ENCODE measurements around the gene ZNF337. TPM values are rescaled to one million over a fixed set of nuclear protein-coding genes. Genes with fewer than 3 reads are reported as not detected.

Gene ZNF337
- total RNA-seq, 1 donor from 2014 or later, result 15.6 TPM

- Histone ChIP-seq H2AFZ (ENCODE audit: low read depth, low read length) (no peak overlapping the region), H4K20me1 (ENCODE audit: insufficient read depth, low read length) (peaks cover 18% of the 10 kb centered on the region), H3K4me3 (ENCODE audit: insufficient read depth, low read depth, low read length) (no peak overlapping the region), H3K27ac (ENCODE audit: low read depth, low read length) (no peak overlapping the region), H3K4me2 (ENCODE audit: low read length) (no peak overlapping the region), H3K79me2 (ENCODE audit: insufficient read depth, low read length) (peaks cover 29% of the 10 kb centered on the region), H3K9ac (ENCODE audit: low read length) (no peak overlapping the region), H3K4me1 (ENCODE audit: insufficient read depth, low read length) (peaks cover 4% of the 10 kb centered on the region), H3K36me3 (ENCODE audit: insufficient read depth, low read length) (no peaks in the 10 kb centered on the region), H3K27me3 (ENCODE audit: insufficient read depth, low read length) (no peaks in the 10 kb centered on the region), H3K9me3 (ENCODE audit: insufficient read depth, low read depth, low read length) (no peaks in the 10 kb centered on the region)
- H3K4me3 Mint-ChIP-seq (ENCODE audit: unreplicated experiment), result no peak overlapping the region
- DNase-seq (ENCODE audit: low read depth) (no peak), FAIRE-seq (no peak)
- H3K9me3 Mint-ChIP-seq (ENCODE audit: unreplicated experiment), result no peaks in the 10 kb centered on the region
- peaks cover 6% of the 10 kb centered on the region for H3K36me3 Mint-ChIP-seq (ENCODE audit: low read depth, unreplicated experiment)
- no peaks in the 10 kb centered on the region for H3K27me3 Mint-ChIP-seq (ENCODE audit: low read depth, unreplicated experiment)
- peaks cover 2% of the 10 kb centered on the region for H3K4me1 Mint-ChIP-seq (ENCODE audit: low read depth, unreplicated experiment)
- no peak overlapping the region for H3K27ac Mint-ChIP-seq (ENCODE audit: unreplicated experiment)
- TF ChIP-seq, protein P1, sequence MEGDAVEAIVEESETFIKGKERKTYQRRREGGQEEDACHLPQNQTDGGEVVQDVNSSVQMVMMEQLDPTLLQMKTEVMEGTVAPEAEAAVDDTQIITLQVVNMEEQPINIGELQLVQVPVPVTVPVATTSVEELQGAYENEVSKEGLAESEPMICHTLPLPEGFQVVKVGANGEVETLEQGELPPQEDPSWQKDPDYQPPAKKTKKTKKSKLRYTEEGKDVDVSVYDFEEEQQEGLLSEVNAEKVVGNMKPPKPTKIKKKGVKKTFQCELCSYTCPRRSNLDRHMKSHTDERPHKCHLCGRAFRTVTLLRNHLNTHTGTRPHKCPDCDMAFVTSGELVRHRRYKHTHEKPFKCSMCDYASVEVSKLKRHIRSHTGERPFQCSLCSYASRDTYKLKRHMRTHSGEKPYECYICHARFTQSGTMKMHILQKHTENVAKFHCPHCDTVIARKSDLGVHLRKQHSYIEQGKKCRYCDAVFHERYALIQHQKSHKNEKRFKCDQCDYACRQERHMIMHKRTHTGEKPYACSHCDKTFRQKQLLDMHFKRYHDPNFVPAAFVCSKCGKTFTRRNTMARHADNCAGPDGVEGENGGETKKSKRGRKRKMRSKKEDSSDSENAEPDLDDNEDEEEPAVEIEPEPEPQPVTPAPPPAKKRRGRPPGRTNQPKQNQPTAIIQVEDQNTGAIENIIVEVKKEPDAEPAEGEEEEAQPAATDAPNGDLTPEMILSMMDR (IDR thresholded peaks at IDR 0.05; ENCODE audit: insufficient read depth, low read depth, low read length), result no peak
- no peak for TF ChIP-seq EZH2 (IDR thresholded peaks at IDR 0.05; ENCODE audit: insufficient read depth, low read length)
Observed at GRCh38 chr20:25692499-25692898, 4.2 kb downstream of the ZNF337 start.

DNA sequence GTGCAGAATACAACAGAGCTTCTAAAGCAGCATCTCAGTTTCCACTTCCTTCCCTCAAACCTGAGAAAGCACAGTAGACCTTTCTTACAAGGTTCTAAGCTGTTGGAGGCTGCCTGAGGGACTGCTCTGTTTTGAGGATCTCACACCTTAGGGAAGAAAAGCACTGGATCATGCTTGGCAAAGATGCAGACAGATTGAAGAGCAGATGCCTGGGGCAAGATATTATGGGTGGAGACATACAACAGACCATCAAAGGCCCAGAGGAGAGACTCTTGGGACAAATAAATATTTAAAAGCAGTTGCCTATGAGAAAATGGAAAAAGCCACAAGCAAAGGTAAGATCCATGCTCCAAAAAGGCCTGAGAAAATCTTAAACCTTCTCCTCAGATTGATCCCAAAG, 6.2 kb downstream of the ZNF337 start:
- Histone ChIP-seq H3K27ac (ENCODE audit: low read depth, low read length) (no peak overlapping the region), H3K4me2 (ENCODE audit: low read length) (no peak overlapping the region), H3K27me3 (ENCODE audit: insufficient read depth, low read length) (no peaks in the 10 kb centered on the region), H3K79me2 (ENCODE audit: insufficient read depth, low read length) (peaks cover 20% of the 10 kb centered on the region), H3K9me3 (ENCODE audit: insufficient read depth, low read depth, low read length) (no peaks in the 10 kb centered on the region), H3K4me1 (ENCODE audit: insufficient read depth, low read length) (peaks cover 2% of the 10 kb centered on the region), H3K36me3 (ENCODE audit: insufficient read depth, low read length) (peaks cover 3% of the 10 kb centered on the region), H2AFZ (ENCODE audit: low read depth, low read length) (no peak overlapping the region), H4K20me1 (ENCODE audit: insufficient read depth, low read length) (peaks cover 18% of the 10 kb centered on the region), H3K4me3 (ENCODE audit: insufficient read depth, low read depth, low read length) (no peak overlapping the region), H3K9ac (ENCODE audit: low read length) (no peak overlapping the region)
- no peak for TF ChIP-seq EZH2 (IDR thresholded peaks at IDR 0.05; ENCODE audit: insufficient read depth, low read length)
- TF ChIP-seq, protein P1 (IDR thresholded peaks at IDR 0.05; ENCODE audit: insufficient read depth, low read depth, low read length), result no peak
- Mint-ChIP-seq H3K4me3 (ENCODE audit: unreplicated experiment) (no peak overlapping the region), H3K36me3 (ENCODE audit: low read depth, unreplicated experiment) (peaks cover 11% of the 10 kb centered on the region), H3K4me1 (ENCODE audit: low read depth, unreplicated experiment) (no peaks in the 10 kb centered on the region), H3K9me3 (ENCODE audit: unreplicated experiment) (no peaks in the 10 kb centered on the region), H3K27ac (ENCODE audit: unreplicated experiment) (no peak overlapping the region), H3K27me3 (ENCODE audit: low read depth, unreplicated experiment) (no peaks in the 10 kb centered on the region)
- FAIRE-seq, result no peak
- no peak for DNase-seq (ENCODE audit: low read depth)

DNA sequence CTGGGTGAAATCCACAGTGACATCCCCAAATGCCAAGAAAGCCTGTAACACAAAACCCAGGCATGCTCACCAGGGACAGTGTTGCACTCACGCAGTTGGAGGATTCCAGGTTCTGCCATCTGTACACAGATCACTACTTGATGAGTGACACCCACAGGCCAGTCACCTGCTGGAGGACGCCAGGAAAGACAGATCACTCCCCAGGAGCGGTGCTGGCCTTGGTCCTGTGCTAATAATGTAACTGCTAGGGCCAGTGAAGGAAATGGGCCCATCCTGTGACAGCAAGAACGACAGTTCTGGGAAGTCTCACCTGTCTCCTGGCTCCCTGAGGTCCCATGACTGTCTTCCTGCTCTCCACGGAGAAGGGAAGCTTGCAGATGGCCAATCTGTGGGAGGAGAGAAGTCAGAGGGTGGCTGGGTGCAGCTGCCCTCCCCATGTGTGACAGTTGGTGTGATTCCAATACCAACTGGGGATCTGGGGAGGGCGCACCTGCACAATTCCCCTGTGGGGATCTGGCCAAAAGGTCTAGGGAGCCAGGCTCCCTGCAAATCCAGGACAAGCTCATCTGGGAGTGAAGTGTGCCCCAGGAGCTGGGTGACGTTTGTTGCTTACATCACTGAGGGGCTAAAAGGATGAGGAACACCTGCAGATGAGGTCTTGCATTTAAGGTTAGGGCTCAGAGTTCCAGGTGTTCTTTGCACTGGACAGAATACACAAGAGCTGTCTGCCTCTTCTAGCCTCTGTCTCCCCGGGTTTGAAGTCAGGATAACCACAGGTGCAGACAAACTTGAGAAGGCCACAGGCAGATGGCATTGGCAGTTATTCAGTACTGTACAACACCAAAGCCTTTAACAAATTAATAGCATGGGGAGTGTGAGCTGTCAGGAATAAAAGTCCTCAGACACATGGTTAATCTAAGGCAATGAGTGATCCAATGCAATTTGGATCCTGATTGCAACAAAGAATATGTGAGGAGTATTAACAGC, 10.3 kb downstream of the ZNF337 start:
- no peak overlapping the region for H3K4me2 ChIP-seq (ENCODE audit: low read length)
- Mint-ChIP-seq H3K4me3 (ENCODE audit: unreplicated experiment) (no peak overlapping the region), H3K27me3 (ENCODE audit: low read depth, unreplicated experiment) (no peaks in the 10 kb centered on the region), H3K4me1 (ENCODE audit: low read depth, unreplicated experiment) (no peaks in the 10 kb centered on the region), H3K9me3 (ENCODE audit: unreplicated experiment) (no peaks in the 10 kb centered on the region), H3K27ac (ENCODE audit: unreplicated experiment) (no peak overlapping the region), H3K36me3 (ENCODE audit: low read depth, unreplicated experiment) (peaks cover 19% of the 10 kb centered on the region)
- H3K9ac ChIP-seq (ENCODE audit: low read length), result no peak overlapping the region
- TF ChIP-seq EZH2 (IDR thresholded peaks at IDR 0.05; ENCODE audit: insufficient read depth, low read length), result no peak
- TF ChIP-seq, protein P1 (IDR thresholded peaks at IDR 0.05; ENCODE audit: insufficient read depth, low read depth, low read length), result no peak
- no peaks in the 10 kb centered on the region for H3K4me1 ChIP-seq (ENCODE audit: insufficient read depth, low read length)
- H3K27ac ChIP-seq (ENCODE audit: low read depth, low read length), result no peak overlapping the region
- no peak overlapping the region for H3K4me3 ChIP-seq (ENCODE audit: insufficient read depth, low read depth, low read length)
- H4K20me1 ChIP-seq (ENCODE audit: insufficient read depth, low read length), result peaks cover 14% of the 10 kb centered on the region
- DNase-seq (ENCODE audit: low read depth) (no peak), FAIRE-seq (no peak)
- no peak overlapping the region for H2AFZ ChIP-seq (ENCODE audit: low read depth, low read length)
- peaks cover 3% of the 10 kb centered on the region for H3K36me3 ChIP-seq (ENCODE audit: insufficient read depth, low read length)
- no peaks in the 10 kb centered on the region for H3K9me3 ChIP-seq (ENCODE audit: insufficient read depth, low read depth, low read length)
- no peaks in the 10 kb centered on the region for H3K27me3 ChIP-seq (ENCODE audit: insufficient read depth, low read length)
- no peaks in the 10 kb centered on the region for H3K79me2 ChIP-seq (ENCODE audit: insufficient read depth, low read length)
